ENCODE measurements around the gene TXNDC11. TPM values are rescaled to one million over a fixed set of nuclear protein-coding genes. Genes with fewer than 3 reads are reported as not detected.

The TXNDC11 gene
- total and polyA plus RNA-seq, 10 of the 15 experiments (the other 5 are each of a cell fraction or from before 2014, with no cell fraction given): 1.7 to 86.7 (median 54.4) TPM

- no peak overlapping the region for H3K4me3 ChIP-seq
- no TSS peak for BruUV-seq (replicated peaks)
- CTCF ChIA-PET: interaction anchor here (1.2 to 1.3 kb wide), 2 partner anchors 33 to 63 kb away, joined by 3 read pairs; no protein-coding TSS in a partner anchor
- ATAC-seq (no peak), DNase-seq (ENCODE audit: low read depth, low spot score) (no peak), FAIRE-seq (no peak)
- POLR2A ChIA-PET: interaction anchor here (0.8 kb wide), 1 partner anchor 50 kb away, joined by 4 read pairs; no protein-coding TSS in a partner anchor
- H3K36me3 ChIP-seq (ENCODE audit: control insufficient read depth in 2 of 2, insufficient read depth in 2 of 2, low read length in 1 of 2): peaks cover 11 to 20% of the 10 kb centered on the region in 2 experiments
- 92% methylated on average over 7 of the region's 7 CpGs for WGBS (ENCODE audit: insufficient coverage, insufficient replicate concordance, low lambda C conversion rate, missing lambda C conversion rate)
- no peak overlapping the region for H3K9ac ChIP-seq (ENCODE audit: control insufficient read depth, insufficient read depth, low read length)
- in situ Hi-C loops (cut with MboI): no loop called here
- H3K4me2 ChIP-seq (ENCODE audit: control insufficient read depth, insufficient read depth): no peak overlapping the region
- H3K4me1 ChIP-seq (ENCODE audit: control insufficient read depth, insufficient read depth, low read length): peaks cover 7% of the 10 kb centered on the region
- no peaks in the 10 kb centered on the region for H3K9me3 ChIP-seq (replicated peaks; ENCODE audit: control insufficient read depth, insufficient read depth, low read length)
- no peaks in the 10 kb centered on the region for H3K27me3 ChIP-seq (replicated peaks in 1 of 2; ENCODE audit: control insufficient read depth in 2 of 2, insufficient read depth in 2 of 2, low read length in 1 of 2)
- intact Hi-C loops (cut with micrococcal nuclease; ENCODE audit: unreplicated experiment): no loop called here
- H4K20me1 ChIP-seq (ENCODE audit: control insufficient read depth, insufficient read depth): no peaks in the 10 kb centered on the region
- SMC1A ChIA-PET (ENCODE audit: uncharacterized antibody, unreplicated experiment): interaction anchor here (1.4 kb wide), 1 partner anchor 12 kb away, joined by 6 read pairs; no protein-coding TSS in a partner anchor
- TF ChIP-seq ZNF207 (IDR thresholded peaks at IDR 0.05; ENCODE audit: borderline replicate concordance): no peak
- no peak for TF ChIP-seq SUPT20H (IDR thresholded peaks at IDR 0.05; ENCODE audit: borderline replicate concordance, control insufficient read depth, low read depth, low read length)
- no peak for TF ChIP-seq FOS (IDR thresholded peaks at IDR 0.05; ENCODE audit: borderline replicate concordance, extremely low read depth, insufficient read length)
- no peak for TF ChIP-seq IKZF1 (conservative IDR thresholded peaks at IDR 0.05)
- no peak for TF ChIP-seq MTA3 (IDR thresholded peaks at IDR 0.05; ENCODE audit: borderline replicate concordance, low read length)
- no peak for TF ChIP-seq CHD4 (IDR thresholded peaks at IDR 0.05)
- no peak for TF ChIP-seq TARDBP (IDR thresholded peaks at IDR 0.05; ENCODE audit: borderline replicate concordance)
- no peak for TF ChIP-seq POLR2AphosphoS5 (IDR thresholded peaks at IDR 0.05; ENCODE audit: low read length)
- no peak for TF ChIP-seq TCF3 (IDR thresholded peaks at IDR 0.05; ENCODE audit: borderline replicate concordance, insufficient read depth, low read depth, low read length)
- TF ChIP-seq RB1 (IDR thresholded peaks at IDR 0.05; ENCODE audit: borderline replicate concordance): no peak
- TF ChIP-seq HDGF (IDR thresholded peaks at IDR 0.05): no peak
- TF ChIP-seq E4F1 (IDR thresholded peaks at IDR 0.05; ENCODE audit: borderline replicate concordance, partially characterized antibody): no peak
- no peak for TF ChIP-seq ATF7 (IDR thresholded peaks at IDR 0.05; ENCODE audit: low read depth)
- no peak for TF ChIP-seq USF2 (IDR thresholded peaks at IDR 0.05; ENCODE audit: borderline replicate concordance, low read depth, low read length)
- TF ChIP-seq BACH1 (IDR thresholded peaks at IDR 0.05; ENCODE audit: borderline replicate concordance): no peak
- H3K27ac ChIP-seq (ENCODE audit: control insufficient read depth, insufficient read depth): no peak overlapping the region
- RAD21 ChIA-PET (ENCODE audit: unreplicated experiment): no interaction called here
- peaks cover 8% of the 10 kb centered on the region for H3K79me2 ChIP-seq (ENCODE audit: control insufficient read depth, insufficient read depth, low read length)
- H2AFZ ChIP-seq (ENCODE audit: control insufficient read depth, low read depth, low read length): no peak overlapping the region
Measured at GRCh38 chr16:11747949-11748403, 5.3 kb upstream of the TXNDC11 start.
